ENCODE results near the gene STARD3. TPM values are rescaled to one million over a fixed set of nuclear protein-coding genes. Genes with fewer than 3 reads are reported as not detected.

Gene STARD3
- total and polyA plus RNA-seq, 2 donors (not counting 3 experiments of a cell fraction or from before 2014, with no cell fraction given): 51.0 to 75.7 TPM

DNA sequence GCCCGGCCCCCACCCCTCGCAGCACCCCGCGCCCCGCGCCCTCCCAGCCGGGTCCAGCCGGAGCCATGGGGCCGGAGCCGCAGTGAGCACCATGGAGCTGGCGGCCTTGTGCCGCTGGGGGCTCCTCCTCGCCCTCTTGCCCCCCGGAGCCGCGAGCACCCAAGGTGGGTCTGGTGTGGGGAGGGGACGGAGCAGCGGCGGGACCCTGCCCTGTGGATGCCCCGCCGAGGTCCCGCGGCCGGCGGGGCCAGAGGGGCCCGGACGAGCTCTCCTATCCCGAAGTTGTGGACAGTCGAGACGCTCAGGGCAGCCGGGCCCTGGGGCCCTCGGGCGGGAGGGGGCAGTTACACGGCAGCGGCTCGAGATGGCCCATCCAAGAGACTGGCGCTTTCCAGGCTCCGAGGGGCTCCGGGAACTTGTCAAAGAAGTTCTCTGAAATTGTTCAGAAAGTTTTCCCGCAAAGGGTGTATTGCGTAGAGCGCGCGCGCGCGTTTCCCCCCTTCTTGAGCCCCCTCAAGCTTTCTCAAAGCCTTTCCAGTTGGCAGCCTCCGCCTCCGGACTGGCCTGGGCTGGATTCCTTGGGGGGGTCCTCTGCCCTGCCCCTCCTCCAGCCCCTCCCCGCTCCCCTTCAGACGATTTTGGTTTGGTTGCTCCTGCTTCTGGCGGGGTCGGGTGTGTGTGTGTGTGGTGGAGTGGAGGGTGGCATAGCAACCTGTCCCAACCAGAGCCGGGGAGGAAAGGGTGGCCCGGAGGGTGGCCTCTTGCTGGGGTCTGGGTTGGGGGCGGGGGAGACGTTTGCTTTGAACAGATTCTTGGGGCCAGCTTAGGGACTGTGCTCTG lies 63.4 kb downstream of the STARD3 start:
- Histone ChIP-seq H3K9ac (replicated peaks; ENCODE audit: extremely low read depth, insufficient read depth, low read length) (peak overlapping the region; percentile 39), H3K9me3 (replicated peaks; ENCODE audit: control insufficient read depth, insufficient read depth, low read length) (no peaks in the 10 kb centered on the region), H2AFZ (ENCODE audit: low read depth, low read length) (peak overlapping the region; percentile 57), H3K27me3 (ENCODE audit: control insufficient read depth in 2 of 2, insufficient read depth in 2 of 2, low read length in 2 of 2) (peaks cover 0 to 2% of the 10 kb centered on the region in 2 experiments), H3K9me1 (replicated peaks; ENCODE audit: control insufficient read depth, extremely low read depth, insufficient read depth, low read length) (no peaks in the 10 kb centered on the region), H3K4me1 (ENCODE audit: control insufficient read depth, extremely low read depth, insufficient read depth, low read length) (no peaks in the 10 kb centered on the region), H3K79me2 (ENCODE audit: control insufficient read depth, insufficient read depth, low read length) (no peaks in the 10 kb centered on the region), H3K36me3 (ENCODE audit: control insufficient read depth in 2 of 2, extremely low read depth in 1 of 2, insufficient read depth in 2 of 2, low read length in 2 of 2) (no peaks in the 10 kb centered on the region), H3K4me3 (replicated peaks in 1 of 3; ENCODE audit: insufficient read depth in 1 of 3, low read depth in 1 of 3, low read length in 3 of 3) (peak overlapping the region; percentile 44 to 52 (median 52)), H3K27ac (ENCODE audit: insufficient read depth, low read depth, low read length) (no peak overlapping the region), H3K4me2 (ENCODE audit: insufficient read depth, low read length) (peak overlapping the region; percentile 73), H4K20me1 (replicated peaks; ENCODE audit: control insufficient read depth, extremely low read depth, insufficient read depth, low read length) (no peaks in the 10 kb centered on the region)
- DNase-seq (ENCODE audit: low read depth, low spot score): peak; percentile 22
- BruUV-seq (replicated peaks): no TSS peak
- dilution Hi-C loops (cut with MboI; ENCODE audit: extremely low pct_ligation_motif_present, low sequenced_read_pairs) (no loop called here), intact Hi-C loops (cut with micrococcal nuclease) (no loop called here)
- CTCF ChIA-PET: interaction anchor here (1.0 to 2.3 kb wide), 10 partner anchors 12 to 78 kb away, joined by 3 to 20 read pairs (median 5); partner anchors contain the start of genes MIEN1 and PGAP3
- POLR2A ChIA-PET: interaction anchor here (0.6 kb wide), 1 partner anchor 252 kb away, joined by 3 read pairs; no protein-coding TSS in a partner anchor
- no peak for FAIRE-seq
- TF ChIP-seq, protein P1, sequence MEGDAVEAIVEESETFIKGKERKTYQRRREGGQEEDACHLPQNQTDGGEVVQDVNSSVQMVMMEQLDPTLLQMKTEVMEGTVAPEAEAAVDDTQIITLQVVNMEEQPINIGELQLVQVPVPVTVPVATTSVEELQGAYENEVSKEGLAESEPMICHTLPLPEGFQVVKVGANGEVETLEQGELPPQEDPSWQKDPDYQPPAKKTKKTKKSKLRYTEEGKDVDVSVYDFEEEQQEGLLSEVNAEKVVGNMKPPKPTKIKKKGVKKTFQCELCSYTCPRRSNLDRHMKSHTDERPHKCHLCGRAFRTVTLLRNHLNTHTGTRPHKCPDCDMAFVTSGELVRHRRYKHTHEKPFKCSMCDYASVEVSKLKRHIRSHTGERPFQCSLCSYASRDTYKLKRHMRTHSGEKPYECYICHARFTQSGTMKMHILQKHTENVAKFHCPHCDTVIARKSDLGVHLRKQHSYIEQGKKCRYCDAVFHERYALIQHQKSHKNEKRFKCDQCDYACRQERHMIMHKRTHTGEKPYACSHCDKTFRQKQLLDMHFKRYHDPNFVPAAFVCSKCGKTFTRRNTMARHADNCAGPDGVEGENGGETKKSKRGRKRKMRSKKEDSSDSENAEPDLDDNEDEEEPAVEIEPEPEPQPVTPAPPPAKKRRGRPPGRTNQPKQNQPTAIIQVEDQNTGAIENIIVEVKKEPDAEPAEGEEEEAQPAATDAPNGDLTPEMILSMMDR (IDR thresholded peaks at IDR 0.05; ENCODE audit: extremely low read depth in 1 of 2, insufficient read depth in 1 of 2, low read depth in 1 of 2, low read length in 2 of 2): no peak
- TF ChIP-seq EZH2 (IDR thresholded peaks at IDR 0.05; ENCODE audit: borderline replicate concordance, low read depth, low read length, severe bottlenecking): peak; percentile 33

Measured in endothelial cell of umbilical vein (primary cell).